Immature natural killer cell (primary cell): ENCODE data around the gene MPHOSPH8. TPM values are rescaled to one million over a fixed set of nuclear protein-coding genes. Genes with fewer than 3 reads are reported as not detected.
"Not testable (repeated sequence)": the region's sequence is repeated elsewhere in the genome, so short reads cannot be mapped to it uniquely, and the experiment has no call there.

ENCODE experiments used
- DNase-seq, 3 donors: peaks; one replicate each; pipeline ENCODE4 v3.0.0; 2022; ENCODE audit warnings: mixed read lengths in 1 of 3
- H3K27ac Mint-ChIP-seq, 6 donors: one replicate each; pipeline ENCODE4 v1.8.0; 2020; ENCODE audit warnings: mixed read lengths in 6 of 6, mild to moderate bottlenecking in 5 of 6, inconsistent platforms in 4 of 6, moderate library complexity in 3 of 6
- H3K27me3 Mint-ChIP-seq, 3 donors: one replicate each; pipeline ENCODE4 v1.8.0; 2020 to 2021; ENCODE audit warnings: low read depth in 3 of 3, mild to moderate bottlenecking in 3 of 3, mixed read lengths in 3 of 3, moderate library complexity in 3 of 3, inconsistent platforms in 1 of 3
- H3K36me3 Mint-ChIP-seq, 3 donors: one replicate each; pipeline ENCODE4 v1.8.0; 2020; ENCODE audit warnings: mixed read lengths in 3 of 3, inconsistent platforms in 2 of 3, mild to moderate bottlenecking in 2 of 3
- H3K4me1 Mint-ChIP-seq, 2 donors: one replicate each; pipeline ENCODE4 v1.8.0; 2020; ENCODE audit warnings: inconsistent platforms in 2 of 2, mild to moderate bottlenecking in 2 of 2, mixed read lengths in 2 of 2, moderate library complexity in 1 of 2
- H3K4me3 Mint-ChIP-seq, 5 donors: one replicate each; pipeline ENCODE4 v1.8.0; 2020; ENCODE audit warnings: mild to moderate bottlenecking in 5 of 5, mixed read lengths in 5 of 5, inconsistent platforms in 3 of 5, moderate library complexity in 3 of 5
- H3K9me3 Mint-ChIP-seq, 6 donors: one replicate each; pipeline ENCODE4 v1.8.0; 2020; ENCODE audit warnings: mild to moderate bottlenecking in 6 of 6, mixed read lengths in 6 of 6, inconsistent platforms in 4 of 6, moderate library complexity in 3 of 6
- polyA plus RNA-seq, 3 donors: library from polyadenylated mRNA; unstranded; fragments of 300-500 nt; fragmentation: Illumina TruSeq; gene quantifications; one replicate each; pipeline ENCODE4 v1.2.3, GENCODE V29; 2021

Gene MPHOSPH8
- polyA plus RNA-seq, 3 donors from 2014 or later, result 3.9 to 20.5 (median 7.2) TPM

DNA sequence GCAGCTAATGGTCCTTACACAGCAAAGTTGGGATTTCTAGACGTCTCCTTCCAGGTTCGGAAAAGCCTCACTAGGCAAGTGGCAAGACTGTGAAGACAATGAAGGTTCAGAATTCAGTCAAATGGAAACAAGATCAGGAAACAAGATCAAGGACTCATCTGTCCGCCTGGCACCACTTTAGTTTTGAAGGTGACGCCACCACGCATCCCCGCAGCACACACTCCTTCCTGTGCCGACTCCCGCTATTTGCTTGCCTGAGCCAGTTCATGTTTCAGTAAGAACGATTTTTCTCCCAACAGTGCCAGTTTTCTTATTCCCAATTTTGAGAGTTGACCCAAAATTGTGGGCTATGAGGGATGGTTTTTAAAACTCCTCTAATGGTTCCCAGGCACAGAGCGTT is 41.4 kb downstream of the MPHOSPH8 start:
- DNase-seq, result no peak
- H3K9me3 Mint-ChIP-seq, result no peaks in the 10 kb centered on the region
- peaks cover 0 to 2% (median 0%) of the 10 kb centered on the region in 3 donors for H3K27me3 Mint-ChIP-seq
- H3K4me3 Mint-ChIP-seq, result no peak overlapping the region
- peaks cover 6 to 20% of the 10 kb centered on the region in 2 donors for H3K4me1 Mint-ChIP-seq
- peak overlapping the region in 5 of 6 donors; percentile 13 to 69 (median 47) for H3K27ac Mint-ChIP-seq
- peaks cover 15 to 35% (median 27%) of the 10 kb centered on the region in 3 donors for H3K36me3 Mint-ChIP-seq

GRCh38 chr13:19676168-19676567 is 42.7 kb downstream of the MPHOSPH8 start:
- peak overlapping the region in 4 of 6 donors; percentile 8 to 76 (median 40) for H3K27ac Mint-ChIP-seq
- peaks cover 12 to 25% (median 18%) of the 10 kb centered on the region in 3 donors for H3K36me3 Mint-ChIP-seq
- peaks cover 6 to 20% of the 10 kb centered on the region in 2 donors for H3K4me1 Mint-ChIP-seq
- peaks cover 0 to 2% (median 2%) of the 10 kb centered on the region in 3 donors for H3K27me3 Mint-ChIP-seq
- no peaks in the 10 kb centered on the region for H3K9me3 Mint-ChIP-seq
- H3K4me3 Mint-ChIP-seq, result no peak overlapping the region
- DNase-seq, result no peak

- Mint-ChIP-seq H3K36me3 (peaks cover 3 to 4% (median 3%) of the 10 kb centered on the region in 3 donors), H3K4me3 (no peak overlapping the region), H3K9me3 (no peaks in the 10 kb centered on the region), H3K27ac (peak overlapping the region in 2 of 6 donors; percentile 31 to 34), H3K27me3 (peaks cover 2% of the 10 kb centered on the region in 3 donors), H3K4me1 (peaks cover 8 to 52% of the 10 kb centered on the region in 2 donors)
- no peak for DNase-seq
Measured at GRCh38 chr13:19680751-19681150, 47.3 kb downstream of the MPHOSPH8 start.

DNA sequence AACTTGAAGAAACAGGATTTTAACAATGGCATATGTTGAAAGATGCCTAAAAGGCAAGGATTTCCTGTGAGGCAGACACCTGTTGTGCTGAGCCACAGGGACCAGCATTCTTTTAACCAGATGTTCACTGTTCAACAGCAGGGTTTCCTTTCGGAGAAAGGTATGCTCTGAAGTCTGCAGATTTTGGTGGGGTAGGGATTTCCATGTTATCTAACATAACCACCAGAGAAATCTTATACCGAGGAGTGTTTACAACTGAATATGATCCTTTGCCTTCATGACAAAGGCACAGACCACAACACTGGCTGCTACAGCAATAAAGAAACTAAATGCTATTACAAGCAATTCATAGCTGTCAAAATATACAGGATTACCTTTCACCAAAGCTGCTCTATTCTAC is 48.1 kb downstream of the MPHOSPH8 start:
- peaks cover 3 to 4% (median 3%) of the 10 kb centered on the region in 3 donors for H3K36me3 Mint-ChIP-seq
- H3K4me1 Mint-ChIP-seq, result peaks cover 8 to 57% of the 10 kb centered on the region in 2 donors
- no peak for DNase-seq
- H3K27ac Mint-ChIP-seq, result peak overlapping the region in 2 of 6 donors; percentile 19 to 53
- H3K27me3 Mint-ChIP-seq, result peaks cover under 1 to 2% (median 2%) of the 10 kb centered on the region in 3 donors
- no peaks in the 10 kb centered on the region for H3K9me3 Mint-ChIP-seq
- H3K4me3 Mint-ChIP-seq, result no peak overlapping the region

GRCh38 chr13:19685034-19685433 is 51.6 kb downstream of the MPHOSPH8 start:
- peaks cover 0 to 2% (median under 1%) of the 10 kb centered on the region in 3 donors for H3K27me3 Mint-ChIP-seq
- peaks cover 5 to 50% of the 10 kb centered on the region in 2 donors for H3K4me1 Mint-ChIP-seq
- H3K27ac Mint-ChIP-seq, result peak overlapping the region in 4 of 6 donors; percentile 3 to 62 (median 31)
- no peaks in the 10 kb centered on the region for H3K9me3 Mint-ChIP-seq
- no peaks in the 10 kb centered on the region for H3K36me3 Mint-ChIP-seq
- no peak for DNase-seq
- no peak overlapping the region for H3K4me3 Mint-ChIP-seq

- H3K36me3 Mint-ChIP-seq, result no peaks in the 10 kb centered on the region
- peak overlapping the region; percentile 2 to 62 (median 34) for H3K27ac Mint-ChIP-seq
- no peak for DNase-seq
- H3K4me1 Mint-ChIP-seq, result peaks cover 5 to 53% of the 10 kb centered on the region in 2 donors
- H3K9me3 Mint-ChIP-seq, result no peaks in the 10 kb centered on the region
- H3K27me3 Mint-ChIP-seq, result peaks cover 0 to 2% (median 0%) of the 10 kb centered on the region in 3 donors
- no peak overlapping the region for H3K4me3 Mint-ChIP-seq
Measured at GRCh38 chr13:19685437-19685836, 52.0 kb downstream of the MPHOSPH8 start.

GRCh38 chr13:19691447-19691846 is 58.0 kb downstream of the MPHOSPH8 start:
- H3K4me3 Mint-ChIP-seq, H3K27ac Mint-ChIP-seq, H3K27me3 Mint-ChIP-seq, DNase-seq, H3K9me3 Mint-ChIP-seq: not testable (repeated sequence)
- Mint-ChIP-seq H3K4me1 (peaks cover 20 to 41% of the 10 kb centered on the region in 2 donors), H3K36me3 (peaks cover 5 to 12% (median 12%) of the 10 kb centered on the region in 3 donors)

DNA sequence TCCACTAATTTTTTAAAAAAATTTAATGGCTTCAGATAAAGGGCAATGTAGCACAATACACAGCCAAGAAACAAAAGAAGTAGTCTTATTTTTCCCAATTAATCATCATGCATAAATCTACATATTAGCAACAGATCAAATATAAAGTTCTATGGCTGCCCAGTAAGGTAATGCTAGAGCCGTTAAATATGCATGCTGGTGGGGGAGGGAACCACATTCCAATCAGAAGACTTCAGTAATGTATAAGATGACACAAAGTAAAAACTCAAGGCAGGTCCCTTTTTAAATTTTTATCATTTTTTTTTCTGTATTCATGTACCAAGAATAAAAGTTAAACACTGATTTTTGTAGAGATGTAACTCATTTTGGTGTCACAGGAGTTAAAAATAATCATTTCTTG is 62.0 kb downstream of the MPHOSPH8 start:
- no peak overlapping the region for H3K4me3 Mint-ChIP-seq
- peaks cover 5 to 12% (median 12%) of the 10 kb centered on the region in 3 donors for H3K36me3 Mint-ChIP-seq
- peak overlapping the region in 1 of 6 donors; percentile 42 for H3K27ac Mint-ChIP-seq
- no peak for DNase-seq
- peaks cover 2 to 5% (median 3%) of the 10 kb centered on the region in 3 donors for H3K27me3 Mint-ChIP-seq
- peaks cover 22 to 65% of the 10 kb centered on the region in 2 donors for H3K4me1 Mint-ChIP-seq
- no peaks in the 10 kb centered on the region for H3K9me3 Mint-ChIP-seq

DNA sequence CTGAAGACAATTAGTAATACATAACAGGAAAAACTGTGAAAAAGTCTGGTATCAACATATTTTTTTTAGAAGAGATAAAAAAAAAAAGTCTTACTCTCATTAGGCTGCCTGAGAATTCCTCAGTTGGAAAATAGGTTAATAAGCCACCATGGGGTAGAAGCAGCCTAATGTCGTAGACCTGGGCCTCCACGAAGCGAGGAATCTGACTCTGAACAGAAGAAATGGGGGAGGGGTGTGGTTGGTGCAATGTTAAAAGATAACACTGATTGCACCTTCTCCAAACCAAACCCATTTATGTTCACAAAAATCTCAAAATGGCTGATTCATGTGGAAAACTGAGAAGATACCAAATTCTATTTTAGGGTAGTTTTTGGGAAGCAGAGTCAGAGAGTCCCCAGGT is 62.4 kb downstream of the MPHOSPH8 start:
- Mint-ChIP-seq H3K9me3 (no peaks in the 10 kb centered on the region), H3K27me3 (peaks cover 2 to 4% (median 3%) of the 10 kb centered on the region in 3 donors), H3K4me3 (no peak overlapping the region), H3K27ac (no peak overlapping the region), H3K36me3 (peaks cover 5 to 12% (median 9%) of the 10 kb centered on the region in 3 donors), H3K4me1 (peaks cover 21 to 68% of the 10 kb centered on the region in 2 donors)
- DNase-seq, result no peak

- peaks cover 11 to 46% of the 10 kb centered on the region in 2 donors for H3K4me1 Mint-ChIP-seq
- not testable (repeated sequence) for H3K36me3 Mint-ChIP-seq, H3K4me3 Mint-ChIP-seq, H3K27me3 Mint-ChIP-seq, DNase-seq, H3K9me3 Mint-ChIP-seq
- H3K27ac Mint-ChIP-seq, result peak overlapping the region in 1 of 6 donors; percentile 35
Measured at GRCh38 chr13:19700963-19701362, 67.5 kb downstream of the MPHOSPH8 start.

DNA sequence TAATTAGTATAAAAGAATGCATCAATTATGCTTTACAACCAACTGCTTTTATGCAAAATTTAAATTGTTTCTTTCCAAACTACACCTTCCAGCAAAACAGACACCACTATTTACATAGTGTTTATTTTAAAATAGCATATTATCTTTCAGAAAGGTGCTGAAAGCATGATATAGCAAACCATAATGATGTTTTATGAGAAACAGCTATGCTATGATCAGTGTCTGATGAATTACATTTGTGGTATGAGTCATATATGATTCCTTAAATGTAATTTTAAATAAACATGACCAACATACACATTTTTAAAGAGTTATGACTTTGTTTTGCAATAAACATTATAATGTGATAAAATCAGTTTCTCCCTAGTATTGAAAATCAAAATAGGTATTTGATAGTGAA is 68.2 kb downstream of the MPHOSPH8 start:
- H3K27ac Mint-ChIP-seq, result peak overlapping the region in 1 of 6 donors; percentile 10
- not testable (repeated sequence) for H3K27me3 Mint-ChIP-seq, H3K4me3 Mint-ChIP-seq, H3K9me3 Mint-ChIP-seq, DNase-seq, H3K36me3 Mint-ChIP-seq
- peaks cover 11 to 44% of the 10 kb centered on the region in 2 donors for H3K4me1 Mint-ChIP-seq

DNA sequence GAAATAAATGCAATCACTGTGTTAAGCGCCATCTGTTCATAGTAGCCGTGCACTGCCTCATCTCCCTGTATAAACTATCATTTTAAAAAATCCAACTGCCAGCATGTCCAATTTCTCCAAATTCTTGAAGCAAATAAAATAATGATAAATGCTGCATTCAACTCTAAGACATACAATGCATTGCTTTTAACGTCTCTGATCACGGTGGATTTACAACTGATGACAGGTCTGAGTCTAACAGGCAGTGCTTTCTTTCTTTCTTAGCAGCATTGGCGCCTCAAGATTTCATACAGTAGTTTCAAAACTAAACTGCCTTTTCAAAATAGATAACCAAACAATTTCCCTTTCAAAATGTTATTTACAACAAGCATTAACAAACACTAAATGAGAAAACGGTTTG is 70.8 kb downstream of the MPHOSPH8 start:
- not testable (repeated sequence) for H3K9me3 Mint-ChIP-seq, H3K27ac Mint-ChIP-seq, H3K36me3 Mint-ChIP-seq, DNase-seq, H3K27me3 Mint-ChIP-seq, H3K4me3 Mint-ChIP-seq
- peaks cover 17 to 46% of the 10 kb centered on the region in 2 donors for H3K4me1 Mint-ChIP-seq

- not testable (repeated sequence) for H3K4me3 Mint-ChIP-seq, H3K27me3 Mint-ChIP-seq, H3K27ac Mint-ChIP-seq, H3K36me3 Mint-ChIP-seq, H3K9me3 Mint-ChIP-seq, DNase-seq
- H3K4me1 Mint-ChIP-seq, result peaks cover 10 to 45% of the 10 kb centered on the region in 2 donors
Measured at GRCh38 chr13:19709039-19709438, 75.6 kb downstream of the MPHOSPH8 start.

DNA sequence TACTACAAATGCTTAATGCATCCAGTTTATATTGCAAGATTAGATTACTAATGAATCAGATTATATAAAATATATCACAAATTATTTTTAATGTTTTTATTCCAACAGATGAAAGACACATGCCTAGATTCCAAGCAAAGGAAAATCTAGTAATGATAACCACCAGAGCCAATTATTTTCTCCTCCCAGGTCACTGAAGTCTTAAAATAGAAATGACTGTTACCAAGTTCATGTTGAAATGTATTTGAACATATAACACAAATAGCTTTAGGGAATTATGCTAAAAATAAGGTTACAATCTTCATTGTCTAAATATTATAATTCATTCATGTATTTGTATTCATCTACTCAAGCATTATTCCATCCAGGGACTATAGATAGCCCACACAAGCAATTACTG is 76.3 kb downstream of the MPHOSPH8 start:
- DNase-seq, H3K9me3 Mint-ChIP-seq, H3K27me3 Mint-ChIP-seq, H3K27ac Mint-ChIP-seq, H3K36me3 Mint-ChIP-seq, H3K4me3 Mint-ChIP-seq: not testable (repeated sequence)
- peaks cover 12 to 49% of the 10 kb centered on the region in 2 donors for H3K4me1 Mint-ChIP-seq
